SIG-M5 (cell line): Measurements from ENCODE around the gene CEP41.
"Not testable (repeated sequence)": the region's sequence is repeated elsewhere in the genome, so short reads cannot be mapped to it uniquely, and the experiment has no call there.

ENCODE experiments used
- DNase-seq: peaks from one replicate; lab custom pipeline; 2025; lab: John Stamatoyannopoulos, UW

The CEP41 gene

DNA sequence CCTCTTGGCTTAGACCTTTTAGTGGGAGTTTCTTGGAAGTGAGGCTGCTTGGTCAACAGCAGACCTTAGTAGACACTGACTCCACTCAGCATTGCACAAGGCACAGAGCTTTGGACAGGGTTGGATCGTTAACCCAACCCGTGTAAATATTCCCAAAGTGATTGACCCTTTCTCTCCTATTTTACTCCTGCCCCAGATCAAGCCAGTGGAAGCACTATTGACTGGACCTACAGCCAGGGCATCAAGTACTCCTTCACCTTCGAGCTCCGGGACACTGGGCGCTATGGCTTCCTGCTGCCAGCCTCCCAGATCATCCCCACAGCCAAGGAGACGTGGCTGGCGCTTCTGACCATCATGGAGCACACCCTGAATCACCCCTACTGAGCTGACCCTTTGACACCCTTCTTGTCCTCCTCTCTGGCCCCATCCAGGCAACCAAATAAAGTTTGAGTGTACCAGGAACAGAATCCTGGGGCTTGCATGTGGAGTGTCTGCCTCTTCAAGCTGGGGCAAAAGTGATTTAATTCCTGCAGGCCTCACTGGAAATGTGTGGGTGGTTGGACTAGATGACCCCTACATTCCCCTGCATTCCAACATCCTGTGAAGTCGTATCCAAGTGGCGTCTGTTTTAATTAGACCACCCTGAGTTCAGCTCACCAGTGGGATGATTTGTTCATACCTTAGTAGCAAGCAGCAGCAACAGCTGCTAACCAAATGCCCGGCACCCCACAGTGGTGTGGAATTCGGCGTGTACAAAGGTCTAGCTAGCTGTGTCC is 53.0 kb downstream of the CEP41 start:
- no peak for DNase-seq

GRCh38 chr7:130387306-130387627 is 53.5 kb downstream of the CEP41 start:
- no peak for DNase-seq

DNA sequence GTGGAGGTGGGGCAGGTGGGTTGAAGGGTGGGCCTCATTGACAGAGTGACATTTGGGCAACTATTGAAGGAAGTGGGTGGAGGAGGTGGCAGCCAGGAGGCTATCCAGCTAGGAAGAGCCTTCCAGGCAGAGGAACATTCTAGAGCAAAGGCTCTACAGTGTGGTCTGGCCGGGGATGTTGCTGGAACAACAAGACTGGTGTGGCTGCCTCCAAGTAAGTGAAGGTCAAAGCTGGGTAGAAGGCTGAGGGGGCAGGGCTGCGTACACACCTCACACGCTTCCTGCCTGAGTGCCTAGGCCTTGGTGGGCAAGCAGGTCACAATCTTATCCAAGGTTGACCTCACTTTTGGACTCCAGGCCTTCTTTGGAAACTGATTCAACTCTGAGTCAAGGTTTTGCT is 53.9 kb downstream of the CEP41 start:
- no peak for DNase-seq

DNA sequence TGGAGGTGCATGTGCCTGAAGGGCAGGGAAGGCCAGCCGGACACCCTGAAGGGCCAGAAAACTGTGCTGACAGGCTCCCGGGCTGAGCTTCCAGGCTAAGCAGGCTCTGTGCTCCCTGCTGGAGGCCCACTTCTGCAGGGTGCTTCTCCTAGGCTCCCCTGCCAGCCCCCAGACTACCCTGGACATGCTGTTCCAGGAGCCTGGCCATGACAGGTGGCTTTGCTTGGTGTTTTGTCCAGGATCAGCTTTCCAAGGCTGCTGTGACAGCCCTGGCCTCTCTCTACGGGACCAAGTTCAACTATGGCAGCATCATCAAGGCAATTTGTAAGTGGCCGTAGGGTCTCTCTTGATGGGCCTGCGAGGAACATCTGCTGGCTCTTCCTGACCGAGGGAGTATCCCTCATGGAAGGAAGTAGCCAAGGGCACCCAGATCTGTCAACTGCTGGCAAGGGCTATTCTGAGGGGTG is 55.2 kb downstream of the CEP41 start:
- no peak for DNase-seq

DNA sequence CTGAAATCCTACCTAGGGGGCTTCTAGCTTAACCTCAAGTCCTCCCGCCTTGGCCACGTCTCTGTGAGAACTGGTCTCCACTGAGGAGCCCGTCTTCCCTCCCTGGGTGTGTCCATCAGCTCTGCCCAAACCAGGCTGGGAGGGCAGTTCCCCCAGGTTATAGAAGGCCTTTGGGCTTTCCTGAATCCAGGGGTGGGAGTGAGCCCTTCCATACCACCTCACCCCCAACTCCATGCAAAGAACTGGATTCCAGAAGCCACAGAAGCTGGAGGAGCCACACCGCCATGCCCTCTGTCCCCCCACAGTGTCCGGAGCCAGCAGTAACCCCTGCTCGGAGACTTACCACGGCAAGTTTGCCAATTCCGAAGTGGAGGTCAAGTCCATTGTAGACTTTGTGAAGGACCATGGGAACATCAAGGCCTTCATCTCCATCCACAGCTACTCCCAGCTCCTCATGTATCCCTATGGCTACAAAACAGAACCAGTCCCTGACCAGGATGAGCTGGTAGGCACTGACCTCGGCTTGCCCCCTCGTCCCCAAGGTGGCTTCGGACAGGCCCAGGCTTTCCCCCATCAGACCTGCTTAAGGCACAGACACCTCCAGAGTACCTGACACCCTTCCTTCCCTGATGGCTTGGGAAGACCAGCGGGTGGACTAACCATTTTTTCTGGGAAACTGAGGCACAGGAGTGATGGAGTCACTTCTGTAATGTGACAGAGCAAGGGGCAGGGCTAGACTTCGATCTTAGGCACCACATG is 55.8 kb downstream of the CEP41 start:
- no peak for DNase-seq

GRCh38 chr7:130384371-130384801 is 56.4 kb downstream of the CEP41 start:
- no peak for DNase-seq

DNA sequence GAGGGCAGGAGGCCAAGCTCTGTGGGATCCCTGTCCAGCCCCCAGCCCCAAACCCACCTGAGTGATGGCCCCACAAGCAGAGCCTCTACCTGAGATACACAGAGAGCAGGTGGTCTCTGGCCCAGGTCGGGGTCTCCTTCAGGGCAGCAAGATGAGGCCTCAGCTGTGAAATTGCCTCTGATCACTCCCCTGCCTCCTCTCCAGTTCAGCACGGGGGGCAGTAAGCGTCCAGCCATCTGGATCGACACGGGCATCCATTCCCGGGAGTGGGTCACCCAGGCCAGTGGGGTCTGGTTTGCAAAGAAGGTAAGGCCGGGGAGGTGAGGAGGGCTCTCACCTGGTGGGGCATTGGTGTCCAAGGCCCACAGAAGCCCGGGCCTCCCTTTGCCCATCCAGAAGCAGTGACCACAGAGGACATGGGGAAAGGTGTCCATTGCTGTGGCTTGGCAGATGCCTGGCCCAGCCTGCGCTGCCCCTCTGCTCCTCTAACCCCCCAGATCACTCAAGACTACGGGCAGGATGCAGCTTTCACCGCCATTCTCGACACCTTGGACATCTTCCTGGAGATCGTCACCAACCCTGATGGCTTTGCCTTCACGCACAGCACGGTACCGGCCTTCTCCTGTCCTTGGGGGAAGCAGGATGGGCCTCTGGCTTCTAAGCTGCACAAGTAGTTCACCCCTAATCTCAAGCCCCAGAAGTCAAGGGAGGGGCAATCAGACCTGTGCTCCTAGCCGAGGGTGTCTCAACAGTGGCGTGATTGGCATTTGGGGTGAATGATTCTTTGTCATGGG is 57.4 kb downstream of the CEP41 start:
- DNase-seq = no peak

DNA sequence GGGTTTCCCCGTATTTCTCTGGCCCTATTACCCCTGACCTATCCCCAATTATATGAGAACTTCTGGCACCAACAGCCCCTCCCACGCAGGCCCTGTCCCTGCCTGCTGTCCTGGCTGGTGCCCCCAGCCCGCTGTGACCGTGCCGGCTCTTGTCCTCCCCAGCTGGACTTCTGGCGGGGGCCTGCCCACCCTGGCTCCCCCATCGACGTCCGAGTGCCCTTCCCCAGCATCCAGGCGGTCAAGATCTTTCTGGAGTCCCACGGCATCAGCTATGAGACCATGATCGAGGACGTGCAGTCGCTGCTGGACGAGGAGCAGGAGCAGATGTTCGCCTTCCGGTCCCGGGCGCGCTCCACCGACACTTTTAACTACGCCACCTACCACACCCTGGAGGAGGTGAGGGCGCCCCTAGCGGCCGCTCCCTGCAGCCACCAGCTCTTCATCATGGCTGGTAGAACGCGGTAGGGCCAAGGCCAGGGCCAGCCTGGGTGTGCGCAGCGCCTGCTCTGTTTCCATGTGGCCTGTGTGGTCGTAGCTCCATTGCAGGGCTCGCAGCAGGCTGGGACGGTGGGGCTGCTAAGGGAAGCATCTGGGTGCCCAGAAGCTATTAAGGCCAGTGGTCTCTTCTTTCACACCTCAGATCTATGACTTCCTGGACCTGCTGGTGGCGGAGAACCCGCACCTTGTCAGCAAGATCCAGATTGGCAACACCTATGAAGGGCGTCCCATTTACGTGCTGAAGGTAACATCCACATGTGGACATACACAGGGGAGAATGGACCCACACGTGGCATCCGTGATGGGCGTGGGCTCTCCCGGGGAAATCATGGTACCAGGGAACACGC is 59.1 kb downstream of the CEP41 start:
- DNase-seq = no peak

DNA sequence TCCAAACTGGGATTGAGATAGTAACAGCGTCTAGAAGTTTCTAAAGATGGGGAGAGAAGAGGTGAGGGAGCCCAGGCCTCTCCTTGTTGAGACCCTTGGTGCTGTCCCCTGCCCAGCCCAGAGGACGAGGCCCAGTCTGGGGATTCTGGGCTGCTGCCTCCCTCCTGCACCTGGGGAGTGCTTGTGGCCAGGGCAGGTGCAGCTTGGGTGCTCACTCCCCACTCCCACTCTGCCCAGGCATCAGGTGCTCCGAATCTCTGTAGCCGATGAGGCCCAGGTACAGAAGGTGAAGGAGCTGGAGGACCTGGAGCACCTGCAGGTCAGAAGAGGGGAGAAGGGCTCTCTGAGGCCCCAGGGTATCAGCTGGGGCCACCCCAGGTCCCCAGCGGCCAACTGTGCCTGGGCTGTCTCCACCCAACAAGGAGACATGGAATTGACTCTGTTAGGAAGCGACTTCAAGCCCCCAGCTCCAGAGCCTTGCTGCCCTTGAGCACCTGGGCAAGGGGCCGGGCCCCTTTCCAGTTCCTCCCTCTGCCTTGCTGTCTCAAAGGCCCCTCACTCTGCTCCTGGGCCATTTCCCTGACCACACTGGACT is 59.9 kb downstream of the CEP41 start:
- no peak for DNase-seq

DNA sequence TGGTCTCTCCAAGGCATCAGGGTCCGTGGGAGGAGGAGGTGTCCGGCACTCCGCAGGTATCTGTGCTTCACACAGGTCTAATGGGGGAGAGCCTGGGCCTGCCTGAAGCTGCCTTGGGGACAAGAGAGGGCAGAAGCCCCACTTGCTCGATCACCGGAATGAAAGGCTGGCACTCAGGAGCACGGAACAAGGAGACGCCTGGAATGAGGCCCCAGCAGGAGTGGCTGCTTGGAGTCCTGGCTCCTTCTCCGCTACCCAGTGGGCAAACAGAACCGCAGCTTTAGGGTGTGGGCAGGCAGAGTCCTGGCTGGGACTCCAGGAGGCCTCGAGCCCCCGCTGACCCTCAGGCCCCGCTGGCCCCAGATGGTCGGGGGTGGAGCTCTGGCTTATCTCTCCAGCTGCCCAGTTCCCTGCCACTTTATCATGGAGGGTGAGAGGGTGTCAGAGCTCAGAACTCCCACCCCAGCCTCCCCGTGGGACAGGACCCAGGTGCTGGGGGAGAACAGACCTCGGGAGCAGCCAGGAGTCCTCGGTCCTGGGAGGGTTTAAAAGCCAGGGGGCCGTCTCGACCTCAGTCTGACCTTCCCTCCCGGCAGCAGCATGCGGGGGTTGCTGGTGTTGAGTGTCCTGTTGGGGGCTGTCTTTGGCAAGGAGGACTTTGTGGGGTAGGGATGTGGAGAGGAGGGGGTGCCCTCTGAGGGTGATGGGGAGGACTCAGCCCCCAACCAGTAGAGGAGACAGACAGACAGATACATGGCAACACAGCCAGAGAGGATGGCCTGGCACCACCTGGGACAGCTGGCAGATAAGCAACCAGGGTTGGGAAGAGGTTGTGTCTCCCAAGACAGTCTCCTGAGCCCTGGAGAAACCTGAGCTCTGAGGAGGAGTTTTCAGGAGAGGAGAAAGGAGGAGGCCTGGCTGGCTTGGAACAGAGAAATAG is 60.6 kb downstream of the CEP41 start, which contains the start of gene CPA1:
TSS of gene CPA1 (plus strand) at position 574 of the 940 bp plus-strand sequence. CDS start at position 601, 27 bp downstream.
- no peak for DNase-seq

DNA sequence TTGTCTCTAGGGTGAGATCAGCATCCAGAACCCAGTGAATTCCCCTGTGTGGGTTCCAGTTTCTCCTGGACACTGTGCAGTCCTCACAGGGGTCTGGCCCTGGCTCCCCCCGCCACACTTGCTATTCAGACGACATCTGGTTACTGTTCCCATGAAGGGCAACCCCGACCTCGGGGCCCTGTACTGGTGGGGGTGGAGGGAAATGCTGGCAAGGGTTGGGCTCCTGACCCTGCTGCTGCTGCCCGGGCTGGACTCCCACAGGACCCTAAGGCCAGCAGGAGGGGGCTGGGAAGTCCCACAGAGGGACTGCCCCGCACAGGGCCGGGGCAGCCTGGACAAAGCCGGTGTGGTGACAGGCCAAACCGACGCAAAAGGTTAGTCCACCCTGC is 61.3 kb downstream of the CEP41 start:
- DNase-seq = no peak

DNA sequence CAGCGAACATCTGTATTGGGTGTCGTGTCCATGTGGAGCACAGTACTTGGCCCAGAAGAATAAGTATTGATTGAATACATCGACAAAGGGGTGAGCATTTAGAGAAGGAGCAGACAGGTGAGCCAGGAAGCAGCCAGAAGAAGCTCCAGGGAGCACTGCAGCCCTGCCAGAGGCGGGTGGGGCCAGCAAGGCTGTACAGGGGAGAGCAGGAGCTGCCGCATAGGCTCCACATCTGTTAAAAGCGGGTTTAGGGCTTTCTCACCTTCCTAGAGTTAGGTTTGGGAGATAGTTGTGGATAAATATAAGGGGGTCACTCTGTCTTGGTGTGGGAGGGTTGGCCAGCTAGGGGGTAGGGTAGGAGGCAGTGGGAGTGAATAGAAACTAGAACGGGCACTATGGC is 61.8 kb downstream of the CEP41 start:
- no peak for DNase-seq

- DNase-seq = no peak
Measured at GRCh38 chr7:130377178-130377577, 63.6 kb downstream of the CEP41 start.

- not testable (repeated sequence) for DNase-seq
Measured at GRCh38 chr7:130376461-130376860, 64.4 kb downstream of the CEP41 start.

- no peak for DNase-seq
Measured at GRCh38 chr7:130374507-130374906, 66.3 kb downstream of the CEP41 start.

- DNase-seq = no peak
Measured at GRCh38 chr7:130372402-130373165, 68.2 kb downstream of the CEP41 start.

DNA sequence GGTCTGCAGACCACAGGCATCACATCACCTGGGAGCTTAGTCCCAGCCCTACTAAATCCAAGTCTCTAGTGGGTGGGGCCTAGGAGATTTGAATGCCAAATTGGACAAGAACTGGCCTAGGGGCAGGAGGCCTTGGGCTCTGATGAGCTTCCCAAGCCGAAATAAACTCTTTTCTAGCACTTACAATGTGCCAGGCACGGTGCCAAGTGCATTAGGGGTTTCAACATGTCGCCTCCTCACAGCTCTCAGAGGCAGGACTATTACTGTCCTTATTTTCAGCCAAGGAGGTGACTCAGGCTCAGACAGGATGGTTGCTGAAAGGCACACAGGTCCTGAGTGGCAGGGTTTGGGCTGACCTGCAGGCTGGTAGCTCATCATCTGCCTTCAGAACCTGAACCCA is 69.8 kb downstream of the CEP41 start:
- DNase-seq = no peak

- DNase-seq = no peak
Measured at GRCh38 chr7:130369831-130370550, 70.8 kb downstream of the CEP41 start.
